Thyroid gland (tissue), 4 donors: Measurements from ENCODE around the gene RAB39A. TPM values are rescaled to one million over a fixed set of nuclear protein-coding genes. Genes with fewer than 3 reads are reported as not detected.

Experiments used
- DNase-seq, 2 donors: peaks; one replicate each; pipeline ENCODE4 v3.0.0-alpha.2; 2019
- H3K27ac ChIP-seq, 3 donors: fragments of 200-600 bp; sonication (generic); 1 replicate in 2 of 3; 2 replicates in 1 of 3; pipeline ENCODE4 v1.5.1; 2016 to 2019; ENCODE audit warnings: mild to moderate bottlenecking in 1 of 3, moderate library complexity in 1 of 3
- H3K27me3 ChIP-seq: fragments of 200-600 bp; sonication (generic); one replicate; pipeline ENCODE4 v1.5.1; 2019
- H3K36me3 ChIP-seq, 2 donors: fragments of 200-600 bp; sonication (generic); one replicate each; pipeline ENCODE4 v1.5.1; 2016 to 2019
- H3K4me1 ChIP-seq, 2 donors: fragments of 200-600 bp; sonication (generic); one replicate each; pipeline ENCODE4 v1.5.1; 2017 to 2019
- H3K4me3 ChIP-seq, 3 donors: fragments of 200-600 bp; sonication (generic); replicated peaks in 1 of 3; 1 replicate in 2 of 3; 2 replicates in 1 of 3; pipeline ENCODE4 v1.5.1; 2016; ENCODE audit warnings: mild to moderate bottlenecking in 1 of 3
- H3K9me3 ChIP-seq: fragments of 200-600 bp; sonication (generic); one replicate; pipeline ENCODE4 v1.5.1; 2017
- POLR2A ChIP-seq, 2 donors: fragments of 450-650 bp; IDR thresholded peaks; one replicate each; pipeline ENCODE4 v1.6.1; 2017; ENCODE audit warnings: antibody characterized with exemption in 2 of 2, mild to moderate bottlenecking in 2 of 2, moderate library complexity in 1 of 2
- WGBS, 2 donors: methylation state at CpG; one replicate each; pipeline ENCODE4 v1.1.5; 2017; 5-methylcytosine and 5-hydroxymethylcytosine counted together
- intact Hi-C: fragments of 100-400 bp; cut with DNase I; formaldehyde crosslinking; loops from one replicate; pipeline ENCODE4 v1.15.1; 2023
- total RNA-seq, 4 donors: library from RNA; depleted of rRNA; stranded (reverse); fragments of >200 nt; gene quantifications; one replicate each; pipeline ENCODE4 v1.2.3, GENCODE V29; 2016
- TF ChIP-seq, protein P1 (sequence below), 6 experiments: fragments of 200-600 bp in 3 of 6; fragments of 450-650 bp in 3 of 6; sonication (generic) in 3 of 6; IDR thresholded peaks; one replicate each; pipeline ENCODE4 v1.5.1; 2016 to 2019; ENCODE audit warnings: antibody characterized with exemption in 6 of 6, mild to moderate bottlenecking in 2 of 6, inconsistent platforms in 1 of 6, moderate library complexity in 1 of 6

The RAB39A gene
- total RNA-seq, 4 donors from 2014 or later: 0.11 to 1.1 (median 0.54) TPM; not detected in 1

- no peaks in the 10 kb centered on the region for H3K9me3 ChIP-seq
- H3K36me3 ChIP-seq: no peaks in the 10 kb centered on the region
- TF ChIP-seq, protein P1, sequence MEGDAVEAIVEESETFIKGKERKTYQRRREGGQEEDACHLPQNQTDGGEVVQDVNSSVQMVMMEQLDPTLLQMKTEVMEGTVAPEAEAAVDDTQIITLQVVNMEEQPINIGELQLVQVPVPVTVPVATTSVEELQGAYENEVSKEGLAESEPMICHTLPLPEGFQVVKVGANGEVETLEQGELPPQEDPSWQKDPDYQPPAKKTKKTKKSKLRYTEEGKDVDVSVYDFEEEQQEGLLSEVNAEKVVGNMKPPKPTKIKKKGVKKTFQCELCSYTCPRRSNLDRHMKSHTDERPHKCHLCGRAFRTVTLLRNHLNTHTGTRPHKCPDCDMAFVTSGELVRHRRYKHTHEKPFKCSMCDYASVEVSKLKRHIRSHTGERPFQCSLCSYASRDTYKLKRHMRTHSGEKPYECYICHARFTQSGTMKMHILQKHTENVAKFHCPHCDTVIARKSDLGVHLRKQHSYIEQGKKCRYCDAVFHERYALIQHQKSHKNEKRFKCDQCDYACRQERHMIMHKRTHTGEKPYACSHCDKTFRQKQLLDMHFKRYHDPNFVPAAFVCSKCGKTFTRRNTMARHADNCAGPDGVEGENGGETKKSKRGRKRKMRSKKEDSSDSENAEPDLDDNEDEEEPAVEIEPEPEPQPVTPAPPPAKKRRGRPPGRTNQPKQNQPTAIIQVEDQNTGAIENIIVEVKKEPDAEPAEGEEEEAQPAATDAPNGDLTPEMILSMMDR (IDR thresholded peaks at IDR 0.05): no peak
- TF ChIP-seq POLR2A (IDR thresholded peaks at IDR 0.05): no peak
- no peak for DNase-seq
- no peaks in the 10 kb centered on the region for H3K27me3 ChIP-seq
- H3K27ac ChIP-seq: no peak overlapping the region
- no peak overlapping the region for H3K4me3 ChIP-seq
- intact Hi-C loops: no loop called here
- 82 to 84% methylated on average over 1 of the region's 1 CpG for WGBS, 2 donors
- no peaks in the 10 kb centered on the region for H3K4me1 ChIP-seq
Measured at GRCh38 chr11:107962181-107962580, 33.9 kb downstream of the RAB39A start.

- Histone ChIP-seq H3K36me3 (no peaks in the 10 kb centered on the region), H3K27me3 (no peaks in the 10 kb centered on the region), H3K9me3 (no peaks in the 10 kb centered on the region), H3K4me3 (no peak overlapping the region), H3K4me1 (no peaks in the 10 kb centered on the region), H3K27ac (no peak overlapping the region)
- no peak for DNase-seq
- no peak for TF ChIP-seq POLR2A (IDR thresholded peaks at IDR 0.05)
- TF ChIP-seq, protein P1 (IDR thresholded peaks at IDR 0.05): no peak
- WGBS, 2 donors: 81% methylated on average over 8 of the region's 8 CpGs
- intact Hi-C loops: no loop called here
Measured at GRCh38 chr11:107963091-107963490, 34.8 kb downstream of the RAB39A start.

DNA sequence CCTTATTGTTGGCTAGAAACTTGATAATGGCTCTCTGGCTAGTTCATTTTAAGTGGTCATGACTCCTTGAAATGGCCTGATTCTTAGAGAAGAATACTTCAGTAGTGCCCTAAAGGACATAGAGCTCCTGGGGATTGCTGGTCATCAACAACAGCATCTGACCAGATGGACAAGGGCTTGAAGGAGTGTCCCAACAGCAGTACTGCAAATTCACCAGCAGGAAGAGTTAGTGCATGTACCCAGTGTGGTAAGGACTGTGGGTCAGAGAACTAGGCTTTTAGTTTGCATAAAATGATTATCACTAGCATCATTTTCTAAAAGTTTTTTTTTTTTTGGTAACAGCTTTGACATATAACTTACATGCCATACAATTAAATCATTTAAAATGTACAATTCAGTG, 41.0 kb downstream of the RAB39A start:
- no peak overlapping the region for H3K4me3 ChIP-seq

DNA sequence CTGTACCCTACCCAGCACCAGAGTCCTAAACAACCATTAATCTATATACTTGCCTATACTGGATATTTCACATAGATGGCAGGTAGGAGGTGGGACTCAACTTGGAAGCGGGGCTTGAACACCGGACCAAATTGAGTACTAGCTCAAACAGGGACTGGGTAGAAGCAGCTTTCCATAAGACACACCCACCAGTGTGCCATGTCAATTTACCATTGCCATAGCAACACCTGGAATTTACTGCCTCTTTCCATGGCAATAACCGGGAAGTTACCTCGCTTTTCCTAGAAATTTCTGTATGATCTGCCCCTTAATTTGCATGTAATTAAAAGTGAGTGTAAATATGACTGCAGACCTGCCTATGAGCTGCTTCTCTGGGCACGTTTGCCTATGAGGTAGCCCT, 41.8 kb downstream of the RAB39A start:
- Histone ChIP-seq H3K9me3 (no peaks in the 10 kb centered on the region), H3K4me3 (no peak overlapping the region), H3K27ac (no peak overlapping the region), H3K36me3 (no peaks in the 10 kb centered on the region), H3K27me3 (no peaks in the 10 kb centered on the region), H3K4me1 (no peaks in the 10 kb centered on the region)
- TF ChIP-seq POLR2A (IDR thresholded peaks at IDR 0.05): no peak
- TF ChIP-seq, protein P1 (IDR thresholded peaks at IDR 0.05): no peak
- 79 to 88% methylated on average over 5 of the region's 5 CpGs for WGBS, 2 donors
- no peak for DNase-seq
- intact Hi-C loops: no loop called here

More for the DNA sequence above, 41.0 kb downstream of the RAB39A start:
- Histone ChIP-seq H3K27me3 (no peaks in the 10 kb centered on the region), H3K27ac (no peak overlapping the region), H3K4me1 (no peaks in the 10 kb centered on the region), H3K36me3 (no peaks in the 10 kb centered on the region), H3K9me3 (no peaks in the 10 kb centered on the region)
- no peak for DNase-seq
- TF ChIP-seq, protein P1 (IDR thresholded peaks at IDR 0.05): no peak
- no peak for TF ChIP-seq POLR2A (IDR thresholded peaks at IDR 0.05)
- intact Hi-C loops: no loop called here

DNA sequence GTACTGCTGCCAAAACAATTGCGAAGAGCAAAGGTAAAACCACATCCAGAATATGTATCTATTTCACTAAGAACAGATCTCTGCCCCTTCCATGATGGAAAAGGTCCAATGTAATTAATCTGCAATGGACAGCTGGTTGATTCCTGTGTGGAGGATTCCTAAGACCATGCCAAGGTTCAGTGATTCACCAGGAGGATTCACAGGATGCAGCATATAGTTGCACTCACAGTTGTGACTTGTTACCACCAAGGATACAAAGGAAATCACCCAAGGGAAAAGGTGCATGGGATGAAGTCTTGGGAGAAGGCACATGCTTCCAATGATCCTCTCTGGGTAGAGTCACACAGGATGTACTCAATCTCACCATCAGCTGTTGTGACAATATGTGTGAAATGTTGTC, 45.4 kb downstream of the RAB39A start:
- DNase-seq: no peak
- Histone ChIP-seq H3K27ac (no peak overlapping the region), H3K9me3 (no peaks in the 10 kb centered on the region), H3K4me1 (no peaks in the 10 kb centered on the region), H3K27me3 (no peaks in the 10 kb centered on the region), H3K4me3 (no peak overlapping the region), H3K36me3 (no peaks in the 10 kb centered on the region)
- WGBS, 2 donors: 88 to 95% methylated on average over 1 of the region's 1 CpG
- no peak for TF ChIP-seq POLR2A (IDR thresholded peaks at IDR 0.05)
- TF ChIP-seq, protein P1 (IDR thresholded peaks at IDR 0.05): no peak
- intact Hi-C loops: no loop called here
